ENCODE results near the gene CPED1.
A peak's percentile ranks its signal among the peaks of the same experiment; 100 is the strongest.
"Not testable (repeated sequence)": the region's sequence is repeated elsewhere in the genome, so short reads cannot be mapped to it uniquely, and the experiment has no call there.

Gene CPED1

GRCh38 chr7:121157885-121158590 is 169.5 kb downstream of the CPED1 start:
- DNase-seq, result no peak

DNA sequence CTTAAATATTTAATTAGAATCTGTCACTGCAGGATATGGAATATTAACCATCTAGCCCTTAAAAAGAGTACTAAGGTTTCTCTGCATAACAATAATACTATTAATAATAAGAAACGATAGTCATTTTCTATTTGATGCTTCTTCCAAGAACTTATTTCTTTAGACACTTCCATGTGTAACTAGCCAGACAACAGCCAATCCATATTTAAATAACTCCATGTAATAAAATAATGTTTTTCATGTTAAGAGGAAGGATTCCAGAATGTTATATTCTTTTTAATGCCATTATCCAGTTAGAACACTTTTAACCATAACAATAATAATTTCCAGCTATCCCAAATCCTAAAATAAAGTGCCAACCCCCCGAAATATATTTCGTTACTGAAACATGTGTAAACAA is 170.2 kb downstream of the CPED1 start:
- no peak for DNase-seq

DNA sequence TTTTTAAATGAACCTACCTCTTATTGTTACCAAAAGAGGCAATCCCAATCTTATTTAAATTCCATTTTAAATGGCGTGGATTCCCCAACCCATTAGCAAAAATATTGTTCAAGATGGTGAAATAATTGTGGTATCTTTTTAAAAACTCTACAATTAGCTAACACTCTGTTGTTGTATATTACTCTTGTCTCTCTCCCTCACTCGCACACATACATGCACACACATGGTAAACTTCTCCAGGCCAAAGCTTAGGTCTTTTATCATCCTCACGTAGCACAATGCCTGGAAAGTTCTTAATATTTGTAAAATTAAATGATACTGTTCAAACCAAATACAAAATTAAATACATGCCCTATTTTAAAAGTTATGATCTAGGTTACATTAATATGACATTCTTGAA is 171.0 kb downstream of the CPED1 start:
- DNase-seq, result no peak

DNA sequence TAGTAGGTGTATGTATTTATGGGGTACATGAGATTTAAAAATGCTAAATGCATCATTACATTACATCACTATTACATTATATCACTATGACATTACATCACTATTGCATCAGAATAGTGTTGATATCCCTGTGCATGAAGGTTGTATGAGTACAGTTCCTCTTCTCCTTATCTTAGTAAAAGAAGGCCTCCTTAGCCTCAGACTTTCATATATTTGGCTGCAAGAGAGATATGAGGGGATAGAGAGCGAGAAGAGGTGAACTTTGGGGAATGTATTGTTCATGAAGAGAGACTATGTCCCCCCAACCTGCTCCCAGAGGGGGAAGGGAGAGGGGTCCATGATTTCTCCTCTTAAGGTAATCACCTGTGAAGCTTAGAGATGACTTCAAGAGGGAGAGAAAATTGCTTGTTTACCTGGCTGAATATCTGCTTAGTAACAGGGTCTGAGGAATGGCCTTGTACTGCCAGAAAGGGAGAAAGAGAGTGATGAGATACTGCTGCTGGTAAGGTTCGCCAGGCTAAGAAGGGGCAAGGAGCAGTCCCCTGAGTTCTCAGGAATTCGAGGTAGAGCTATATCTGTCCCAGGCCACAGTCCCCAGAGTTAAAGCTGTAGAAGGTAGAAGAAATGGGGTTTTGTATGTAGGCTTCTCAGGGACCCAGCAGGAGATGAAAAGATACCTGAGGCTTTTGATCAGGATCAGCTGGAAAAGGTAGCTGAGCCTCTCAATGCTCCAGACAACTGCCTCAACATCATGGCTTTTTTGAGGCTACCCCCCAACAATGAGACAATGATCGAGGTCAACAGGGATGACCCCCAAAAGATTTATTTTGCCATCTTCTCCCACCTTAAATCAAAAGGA is 171.9 kb downstream of the CPED1 start:
- peak; percentile 4 to 6 for DNase-seq

GRCh38 chr7:121163699-121164098 is 175.2 kb downstream of the CPED1 start:
- no peak for DNase-seq

- DNase-seq, result no peak
Measured at GRCh38 chr7:121164247-121164646, 175.7 kb downstream of the CPED1 start.

DNA sequence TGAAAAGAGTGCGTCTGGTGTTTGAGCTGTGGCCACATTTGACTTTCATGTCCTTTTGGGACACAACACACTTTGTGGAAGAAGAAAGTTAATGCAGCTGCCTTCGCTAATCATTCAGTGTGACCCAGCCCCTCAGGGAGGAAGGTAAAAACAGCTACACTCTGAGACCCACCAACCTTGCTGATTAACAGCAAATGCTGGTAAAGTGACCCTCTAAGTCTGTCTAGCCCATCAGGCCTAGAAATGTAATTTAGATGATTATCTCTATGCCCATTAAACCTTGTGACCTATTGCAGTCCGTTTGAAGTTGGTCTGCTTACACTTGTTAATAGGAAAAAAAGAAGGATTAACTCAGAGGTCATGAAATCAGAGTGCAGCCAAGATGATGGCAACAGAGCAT is 178.4 kb downstream of the CPED1 start:
- DNase-seq, result no peak

DNA sequence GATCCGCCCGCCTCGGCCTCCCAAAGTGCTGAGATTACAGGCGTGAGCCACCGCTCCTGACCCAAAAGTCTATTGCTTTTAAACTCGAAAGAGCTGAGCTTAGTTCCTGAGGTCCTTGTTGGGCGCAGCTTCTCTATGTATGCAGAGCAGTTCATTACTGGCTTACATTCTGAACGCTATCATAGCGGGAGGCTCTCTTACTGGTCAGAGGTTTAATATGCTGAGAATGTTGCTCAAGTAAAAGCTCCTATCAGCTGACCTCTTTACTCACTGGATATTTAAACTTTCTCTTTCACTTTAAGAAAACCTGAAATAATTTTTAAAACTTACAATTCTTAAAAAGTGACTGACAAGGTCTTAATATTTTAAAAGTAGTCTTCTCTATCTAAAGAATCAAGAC is 179.5 kb downstream of the CPED1 start:
- DNase-seq, result no peak

GRCh38 chr7:121169469-121169868 is 181.0 kb downstream of the CPED1 start:
- DNase-seq, result no peak

- no peak for DNase-seq
Measured at GRCh38 chr7:121172484-121172883, 184.0 kb downstream of the CPED1 start.

DNA sequence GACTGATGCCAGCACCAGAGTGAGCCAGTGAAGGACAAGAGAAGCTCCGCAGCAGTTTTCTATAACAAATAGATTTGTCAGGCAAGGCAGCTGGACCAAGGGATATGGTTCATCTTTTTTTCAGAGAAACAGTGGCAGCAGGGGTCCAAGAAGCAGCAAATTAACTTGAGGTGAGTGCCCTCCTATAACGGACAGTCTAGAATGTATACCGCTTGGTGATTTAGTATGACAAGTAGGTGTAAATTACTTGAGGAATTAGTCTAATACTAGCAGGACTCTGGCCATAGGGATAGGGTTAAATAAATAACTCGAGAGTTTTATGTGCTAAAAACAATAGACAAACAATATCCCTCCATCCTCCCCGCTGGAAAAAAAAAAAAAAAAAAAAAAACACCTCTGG is 187.3 kb downstream of the CPED1 start:
- DNase-seq, result no peak

- no peak for DNase-seq
Measured at GRCh38 chr7:121178452-121178851, 189.9 kb downstream of the CPED1 start.

GRCh38 chr7:121178869-121179497 is 190.5 kb downstream of the CPED1 start:
- DNase-seq, result no peak

DNA sequence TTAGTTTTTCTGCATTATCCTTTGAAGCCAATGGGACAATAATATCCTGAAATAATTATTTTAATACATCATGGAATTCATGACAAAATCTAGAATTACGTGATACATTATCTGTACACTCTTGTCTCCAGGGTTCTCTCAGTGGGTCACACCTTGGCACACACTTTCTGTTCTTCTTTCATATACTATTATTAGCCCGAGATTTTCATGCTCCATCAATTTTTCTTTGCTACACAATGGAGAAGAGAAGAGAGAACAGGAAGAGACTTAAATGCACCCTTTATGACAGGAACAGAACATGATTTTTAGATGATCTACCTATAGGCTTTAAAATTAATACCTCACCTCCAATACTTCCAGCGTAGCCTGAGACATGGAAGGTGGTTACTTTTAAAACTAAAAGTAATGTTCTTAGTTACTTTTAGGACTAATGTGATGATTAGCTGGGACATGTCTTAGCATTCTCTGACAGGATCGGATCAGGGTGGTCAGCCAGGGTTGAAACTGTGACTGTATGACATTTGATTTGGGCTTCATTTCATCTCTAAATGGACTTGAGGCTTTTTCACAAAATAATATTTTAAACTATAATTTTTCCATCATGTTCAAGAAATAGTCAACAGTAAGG is 192.0 kb downstream of the CPED1 start:
- no peak for DNase-seq

- DNase-seq, result no peak
Measured at GRCh38 chr7:121181357-121181756, 192.8 kb downstream of the CPED1 start.

DNA sequence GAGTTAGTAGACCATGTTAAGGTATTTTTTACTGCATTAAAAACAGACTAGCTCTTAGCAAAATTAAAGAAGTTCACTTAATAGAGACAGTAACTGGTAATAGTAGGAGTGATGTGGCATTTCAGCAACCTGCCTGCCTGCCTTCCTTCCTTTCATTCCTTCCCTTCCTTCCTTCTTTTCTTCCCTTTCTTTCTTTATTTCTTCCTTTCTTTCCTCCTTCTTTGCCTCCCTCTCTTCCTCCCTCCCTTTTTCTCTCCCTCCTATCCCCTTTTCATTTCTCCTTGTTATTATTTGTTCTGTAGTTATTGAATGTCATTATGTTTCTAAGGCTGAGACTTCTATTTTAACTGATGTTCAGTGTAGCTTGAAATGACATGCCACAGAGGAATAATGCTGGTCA is 193.8 kb downstream of the CPED1 start:
- DNase-seq, result no peak

- no peak for DNase-seq
Measured at GRCh38 chr7:121182902-121183301, 194.4 kb downstream of the CPED1 start.

GRCh38 chr7:121183883-121184282 is 195.4 kb downstream of the CPED1 start:
- DNase-seq, result not testable (repeated sequence)

DNA sequence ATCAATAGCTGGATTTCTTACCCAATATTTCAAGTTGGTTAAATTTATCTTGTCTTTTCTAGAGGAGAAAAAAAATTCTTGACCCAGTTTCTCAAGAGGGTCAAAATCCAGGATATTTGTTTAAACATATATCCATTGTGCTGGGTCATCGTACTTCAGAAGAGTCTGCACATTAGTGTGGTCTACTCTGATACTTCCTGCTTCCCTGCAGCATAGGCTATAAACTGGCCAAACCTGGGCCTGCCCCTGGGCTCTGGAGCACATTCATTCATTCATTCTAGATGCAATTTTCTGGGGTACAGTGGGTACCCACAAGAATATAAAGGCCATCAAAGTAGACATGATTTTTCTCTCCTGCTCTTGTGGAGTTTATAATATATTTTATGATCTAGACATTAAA is 198.2 kb downstream of the CPED1 start:
- no peak for DNase-seq

DNA sequence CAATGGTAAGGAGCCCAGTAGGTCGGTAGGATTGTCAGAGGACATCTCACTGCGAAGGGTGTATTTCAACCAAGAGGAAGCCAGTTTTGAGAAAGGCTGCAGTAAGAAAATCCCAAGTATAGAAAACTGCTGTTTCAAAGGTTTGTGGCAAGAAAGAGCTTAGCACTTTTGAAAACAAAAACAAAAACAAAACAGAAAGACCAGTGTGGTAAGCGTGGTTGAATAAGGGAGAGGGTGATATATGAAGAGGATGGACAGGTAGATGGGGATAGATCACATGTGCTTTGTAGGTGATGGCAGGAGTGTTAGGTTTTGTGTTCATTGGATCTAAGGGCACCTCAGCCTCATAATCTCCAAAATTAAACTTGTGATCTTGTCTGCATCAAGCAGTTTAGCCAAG is 198.7 kb downstream of the CPED1 start:
- no peak for DNase-seq

DNA sequence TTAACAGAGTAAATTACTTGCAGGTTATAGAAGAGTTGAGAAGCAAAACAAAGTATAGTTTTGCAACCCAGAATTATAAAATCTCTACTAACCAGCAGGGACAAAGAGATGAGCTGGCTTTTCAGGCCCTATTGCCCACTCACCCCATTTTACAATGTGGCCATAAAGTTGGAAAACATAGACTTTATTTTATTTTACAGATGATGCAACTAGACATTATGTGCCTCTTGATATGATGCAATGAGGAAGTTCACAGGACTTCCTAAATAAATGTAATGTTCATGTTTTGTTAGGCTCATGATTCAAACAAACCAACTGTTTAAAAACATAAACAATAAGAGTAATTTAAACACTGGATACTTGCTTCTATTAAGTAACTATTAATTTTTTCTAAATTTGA is 199.2 kb downstream of the CPED1 start:
- peak; percentile 42 to 43 for DNase-seq

DNA sequence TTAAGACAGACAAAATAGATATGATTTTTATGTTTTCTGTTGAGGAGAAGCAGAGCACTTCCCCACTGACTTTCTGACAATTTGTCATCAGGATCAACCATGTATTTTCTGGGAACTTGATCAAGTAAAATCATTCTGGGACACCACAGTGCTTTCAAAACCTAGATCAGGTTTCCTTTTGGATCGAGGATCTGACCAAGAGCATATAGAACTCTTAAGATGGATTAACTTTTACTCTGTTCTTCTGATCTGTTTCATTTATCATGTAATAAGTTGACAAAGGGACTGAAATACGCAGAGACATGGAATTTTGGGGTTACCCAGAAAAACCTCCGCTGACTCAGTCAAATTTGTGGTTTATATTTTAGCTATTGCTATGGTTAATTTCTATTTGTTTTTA is 204.3 kb downstream of the CPED1 start:
- no peak for DNase-seq

DNA sequence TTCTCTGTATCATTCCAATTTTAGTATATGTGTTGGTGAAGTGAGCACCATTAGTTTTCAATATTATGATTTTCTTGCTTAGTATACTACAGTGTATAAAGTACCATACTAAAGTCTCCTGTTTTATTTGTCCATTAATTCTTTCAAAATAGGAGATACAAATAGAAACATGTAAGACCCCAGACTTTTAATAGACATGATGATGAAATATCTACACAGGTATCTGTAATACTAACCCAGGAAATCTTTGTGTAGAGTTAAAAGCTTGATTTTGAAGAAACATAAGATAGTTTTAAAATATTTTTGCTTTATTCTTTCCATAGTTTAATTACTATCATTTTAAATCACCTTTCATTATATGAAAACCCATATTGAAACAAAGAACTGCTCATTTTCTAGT is 206.5 kb downstream of the CPED1 start:
- no peak for DNase-seq

DNA sequence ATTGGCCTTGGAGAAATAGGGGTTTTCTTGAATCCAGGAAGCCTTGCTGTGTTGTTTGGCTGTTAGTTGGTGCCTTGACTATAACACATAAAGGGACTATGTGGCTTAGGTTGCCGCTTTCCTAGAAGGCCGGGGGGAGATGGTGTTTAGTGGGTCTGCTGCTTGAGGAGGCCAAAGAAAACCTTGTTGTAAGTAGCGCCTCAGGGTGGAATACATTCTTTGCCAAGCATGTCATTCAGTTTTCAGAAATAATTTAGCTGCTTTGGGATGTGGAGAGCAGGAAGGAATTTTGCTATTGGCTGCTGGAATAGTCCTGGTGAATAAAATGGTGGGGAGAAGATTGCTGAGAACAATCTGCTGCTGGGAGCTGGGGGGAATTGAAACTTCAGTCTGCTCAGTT is 207.4 kb downstream of the CPED1 start:
- no peak for DNase-seq
